AG20443 (cell line): ENCODE data around the gene PLBD2.

Experiments
- DNase-seq: peaks from one replicate; pipeline ENCODE4 v3.0.0; 2012; ENCODE audit warnings: low spot score, mixed read lengths

Gene PLBD2

GRCh38 chr12:113369391-113369985, 11.1 kb downstream of the PLBD2 start:
- DNase-seq = no peak

- peak; percentile 5 for DNase-seq
Measured at GRCh38 chr12:113370923-113371682, 12.7 kb downstream of the PLBD2 start.

GRCh38 chr12:113371808-113372207, 13.4 kb downstream of the PLBD2 start:
- peak; percentile 7 for DNase-seq

- peak; percentile 2 for DNase-seq
Measured at GRCh38 chr12:113372371-113372770, 14.0 kb downstream of the PLBD2 start.

GRCh38 chr12:113373440-113373839, 15.1 kb downstream of the PLBD2 start:
- DNase-seq = no peak

- DNase-seq = peak; percentile 10
Measured at GRCh38 chr12:113373969-113374368, 15.6 kb downstream of the PLBD2 start.

GRCh38 chr12:113374823-113375428, 16.5 kb downstream of the PLBD2 start:
- peak; percentile 5 for DNase-seq

- no peak for DNase-seq
Measured at GRCh38 chr12:113378291-113378690, 19.9 kb downstream of the PLBD2 start.

GRCh38 chr12:113381220-113381619, 22.8 kb downstream of the PLBD2 start:
- DNase-seq = no peak

- DNase-seq = no peak
Measured at GRCh38 chr12:113382206-113382605, 23.8 kb downstream of the PLBD2 start.

GRCh38 chr12:113384778-113385177, 26.4 kb downstream of the PLBD2 start:
- peak; percentile 6 for DNase-seq

GRCh38 chr12:113385282-113385882, 27.0 kb downstream of the PLBD2 start:
- DNase-seq = peak; percentile 6

GRCh38 chr12:113386866-113387566, 28.6 kb downstream of the PLBD2 start:
- DNase-seq = peak; percentile 10

GRCh38 chr12:113387631-113388030, 29.2 kb downstream of the PLBD2 start:
- peak; percentile 8 for DNase-seq

GRCh38 chr12:113388351-113388750, 30.0 kb downstream of the PLBD2 start:
- peak; percentile 9 for DNase-seq

GRCh38 chr12:113390064-113391043, 32.0 kb downstream of the PLBD2 start:
- DNase-seq = no peak

- peak; percentile 1 for DNase-seq
Measured at GRCh38 chr12:113391145-113391544, 32.8 kb downstream of the PLBD2 start.

GRCh38 chr12:113391650-113392337, 33.4 kb downstream of the PLBD2 start:
- DNase-seq = peak; percentile 5

GRCh38 chr12:113392520-113392919, 34.1 kb downstream of the PLBD2 start:
- no peak for DNase-seq

- no peak for DNase-seq
Measured at GRCh38 chr12:113392988-113393579, 34.7 kb downstream of the PLBD2 start.
